ENCODE measurements around the gene NOC4L.

Gene NOC4L

DNA sequence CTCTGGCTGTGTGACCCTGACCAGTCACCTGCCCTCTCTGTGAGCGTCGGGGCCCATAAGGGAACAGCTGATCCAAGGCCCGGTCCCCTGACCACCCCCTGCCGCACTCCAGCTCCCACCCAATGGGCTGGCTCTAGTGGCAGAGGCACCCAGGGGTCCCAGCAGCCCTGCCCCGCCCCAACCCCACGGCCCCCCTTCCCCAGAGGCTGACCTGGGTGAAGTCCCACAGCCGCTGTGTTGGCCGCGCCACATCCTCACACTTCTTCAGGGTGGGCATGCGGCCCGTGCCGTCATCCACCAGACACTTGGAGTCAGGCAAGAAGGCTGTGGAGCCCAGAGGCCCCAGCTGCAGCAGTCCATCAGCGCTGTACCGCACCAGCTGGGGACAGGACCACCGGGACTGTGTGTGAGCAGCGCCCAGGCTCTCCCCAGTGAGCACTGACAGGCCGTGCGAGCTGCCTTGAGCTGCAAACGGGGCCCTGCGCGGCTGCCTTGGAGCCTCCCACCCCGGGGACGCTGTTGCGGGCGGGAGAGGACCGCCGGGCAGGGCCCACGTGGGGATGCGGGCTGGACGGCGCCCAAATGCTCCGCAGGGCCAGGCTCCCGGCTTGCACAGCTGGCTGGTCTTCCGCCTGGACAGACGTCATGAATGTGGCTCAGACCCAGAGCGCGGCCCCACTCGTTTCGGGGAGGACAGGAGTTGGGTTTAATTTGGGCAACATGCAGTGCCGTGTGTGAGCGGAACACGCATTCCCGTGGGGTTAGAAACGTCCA, 53.5 kb downstream of the NOC4L start:
- Histone ChIP-seq H2AFZ (ENCODE audit: low read depth, low read length, severe bottlenecking) (no peak overlapping the region), H3K36me3 (ENCODE audit: low read length) (no peaks in the 10 kb centered on the region), H3F3A (ENCODE audit: insufficient read depth) (no peaks in the 10 kb centered on the region), H3K4me2 (ENCODE audit: low read depth, low read length, poor library complexity, severe bottlenecking) (no peak overlapping the region), H3K79me2 (ENCODE audit: insufficient read depth, low read length) (no peaks in the 10 kb centered on the region), H3K9me3 (ENCODE audit: insufficient read depth, low read length) (peaks cover 12% of the 10 kb centered on the region; the same call in 1 of the 2 replicates), H3K9ac (ENCODE audit: low read length) (no peak overlapping the region), H3K27ac (ENCODE audit: low read depth, low read length) (no peak overlapping the region), H3K4me3 (ENCODE audit: insufficient read depth, low read length, poor library complexity, severe bottlenecking) (no peak overlapping the region), H3K27me3 (ENCODE audit: low read length) (no peaks in the 10 kb centered on the region), H3K9me2 (replicated peaks; ENCODE audit: insufficient read depth, low read length) (no peaks in the 10 kb centered on the region), H4K20me1 (ENCODE audit: low read depth, low read length) (no peaks in the 10 kb centered on the region)
- TF ChIP-seq, protein P1, sequence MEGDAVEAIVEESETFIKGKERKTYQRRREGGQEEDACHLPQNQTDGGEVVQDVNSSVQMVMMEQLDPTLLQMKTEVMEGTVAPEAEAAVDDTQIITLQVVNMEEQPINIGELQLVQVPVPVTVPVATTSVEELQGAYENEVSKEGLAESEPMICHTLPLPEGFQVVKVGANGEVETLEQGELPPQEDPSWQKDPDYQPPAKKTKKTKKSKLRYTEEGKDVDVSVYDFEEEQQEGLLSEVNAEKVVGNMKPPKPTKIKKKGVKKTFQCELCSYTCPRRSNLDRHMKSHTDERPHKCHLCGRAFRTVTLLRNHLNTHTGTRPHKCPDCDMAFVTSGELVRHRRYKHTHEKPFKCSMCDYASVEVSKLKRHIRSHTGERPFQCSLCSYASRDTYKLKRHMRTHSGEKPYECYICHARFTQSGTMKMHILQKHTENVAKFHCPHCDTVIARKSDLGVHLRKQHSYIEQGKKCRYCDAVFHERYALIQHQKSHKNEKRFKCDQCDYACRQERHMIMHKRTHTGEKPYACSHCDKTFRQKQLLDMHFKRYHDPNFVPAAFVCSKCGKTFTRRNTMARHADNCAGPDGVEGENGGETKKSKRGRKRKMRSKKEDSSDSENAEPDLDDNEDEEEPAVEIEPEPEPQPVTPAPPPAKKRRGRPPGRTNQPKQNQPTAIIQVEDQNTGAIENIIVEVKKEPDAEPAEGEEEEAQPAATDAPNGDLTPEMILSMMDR (IDR thresholded peaks at IDR 0.05; ENCODE audit: insufficient read depth, low read length, poor library complexity, severe bottlenecking) = no peak
- TF ChIP-seq EZH2phosphoT487 (conservative IDR thresholded peaks at IDR 0.05; ENCODE audit: low read length) = no peak

DNA sequence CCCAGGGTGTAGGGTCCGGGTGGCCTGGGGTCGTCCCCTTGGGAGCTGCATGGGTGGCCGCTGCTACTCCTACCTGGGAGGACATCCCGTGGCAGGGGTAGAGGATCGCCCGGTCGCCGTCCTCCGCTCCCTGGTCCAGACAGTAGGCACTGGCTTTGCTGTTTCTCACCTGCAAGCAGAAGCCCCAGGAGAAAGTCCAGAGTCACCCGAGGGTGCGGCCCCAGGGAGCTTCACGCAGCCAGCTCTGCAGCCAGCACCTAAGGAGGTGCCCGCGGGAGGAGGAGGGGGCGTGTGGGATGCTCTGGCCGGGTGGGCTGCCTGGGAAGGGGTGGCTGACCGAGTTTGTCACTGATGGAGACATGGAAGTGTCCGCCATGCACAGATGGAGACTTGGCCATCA, 54.8 kb downstream of the NOC4L start:
- no peak overlapping the region for H3K4me3 ChIP-seq (ENCODE audit: insufficient read depth, low read length, poor library complexity, severe bottlenecking)
- peaks cover 3% of the 10 kb centered on the region; the same call in 1 of the 2 replicates for H3K9me3 ChIP-seq (ENCODE audit: insufficient read depth, low read length)
- no peaks in the 10 kb centered on the region for H3K79me2 ChIP-seq (ENCODE audit: insufficient read depth, low read length)
- no peak overlapping the region for H3K9ac ChIP-seq (ENCODE audit: low read length)
- no peaks in the 10 kb centered on the region for H4K20me1 ChIP-seq (ENCODE audit: low read depth, low read length)
- H3K27me3 ChIP-seq (ENCODE audit: low read length) = no peaks in the 10 kb centered on the region
- no peak overlapping the region for H3K4me2 ChIP-seq (ENCODE audit: low read depth, low read length, poor library complexity, severe bottlenecking)
- H3K27ac ChIP-seq (ENCODE audit: low read depth, low read length) = no peak overlapping the region
- H3K36me3 ChIP-seq (ENCODE audit: low read length) = no peaks in the 10 kb centered on the region
- H3K9me2 ChIP-seq (replicated peaks; ENCODE audit: insufficient read depth, low read length) = no peaks in the 10 kb centered on the region
- H2AFZ ChIP-seq (ENCODE audit: low read depth, low read length, severe bottlenecking) = no peak overlapping the region
- TF ChIP-seq, protein P1 (IDR thresholded peaks at IDR 0.05; ENCODE audit: insufficient read depth, low read length, poor library complexity, severe bottlenecking) = no peak
- no peak for TF ChIP-seq EZH2phosphoT487 (conservative IDR thresholded peaks at IDR 0.05; ENCODE audit: low read length)
- no peaks in the 10 kb centered on the region for H3F3A ChIP-seq (ENCODE audit: insufficient read depth)

DNA sequence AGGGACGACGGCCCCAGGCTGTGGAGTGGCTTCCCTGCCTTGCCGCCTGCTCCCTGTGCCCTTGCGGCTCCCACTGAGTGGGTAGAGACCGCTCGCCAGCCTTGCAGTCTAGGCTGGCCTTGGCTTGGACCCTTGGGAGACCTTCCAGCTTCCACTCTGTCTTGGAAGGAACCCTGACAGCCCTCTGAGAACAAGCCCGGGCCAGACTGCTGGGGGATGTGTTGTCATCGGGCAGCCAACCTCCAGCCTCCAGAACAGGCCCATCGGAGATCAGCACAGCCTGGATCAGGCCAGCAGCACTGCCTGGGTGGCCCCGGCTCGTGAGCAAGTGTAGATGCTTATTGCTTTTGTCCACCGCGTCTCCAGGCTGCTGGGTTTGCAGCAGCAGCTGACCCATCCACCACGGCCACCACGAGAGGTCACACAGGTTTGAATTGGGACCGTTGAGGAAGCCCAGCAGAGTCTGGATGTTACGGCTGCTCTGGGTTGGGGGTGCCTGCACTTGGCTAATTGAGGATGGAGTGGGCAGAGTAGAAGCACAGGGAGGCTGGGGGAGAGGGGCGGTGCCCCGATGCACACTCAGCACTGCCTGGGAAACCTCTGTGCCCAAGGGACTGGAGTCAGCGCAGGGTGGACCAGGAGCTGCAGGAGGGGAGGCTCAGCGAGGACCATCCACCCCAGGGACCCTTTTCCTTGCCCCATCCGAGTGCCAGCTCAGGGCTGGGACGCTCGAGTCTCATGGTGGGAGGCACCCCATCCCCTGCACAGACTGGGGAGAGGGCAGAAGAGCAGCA, 55.5 kb downstream of the NOC4L start:
- Histone ChIP-seq H3K27me3 (ENCODE audit: low read length) (no peaks in the 10 kb centered on the region), H3K27ac (ENCODE audit: low read depth, low read length) (no peak overlapping the region), H3K4me3 (ENCODE audit: insufficient read depth, low read length, poor library complexity, severe bottlenecking) (no peak overlapping the region), H3K9ac (ENCODE audit: low read length) (no peak overlapping the region), H2AFZ (ENCODE audit: low read depth, low read length, severe bottlenecking) (no peak overlapping the region), H3K4me2 (ENCODE audit: low read depth, low read length, poor library complexity, severe bottlenecking) (no peak overlapping the region), H4K20me1 (ENCODE audit: low read depth, low read length) (no peaks in the 10 kb centered on the region), H3K9me2 (replicated peaks; ENCODE audit: insufficient read depth, low read length) (no peaks in the 10 kb centered on the region), H3K79me2 (ENCODE audit: insufficient read depth, low read length) (no peaks in the 10 kb centered on the region), H3F3A (ENCODE audit: insufficient read depth) (no peaks in the 10 kb centered on the region), H3K36me3 (ENCODE audit: low read length) (no peaks in the 10 kb centered on the region), H3K9me3 (ENCODE audit: insufficient read depth, low read length) (no peaks in the 10 kb centered on the region)
- TF ChIP-seq, protein P1 (IDR thresholded peaks at IDR 0.05; ENCODE audit: insufficient read depth, low read length, poor library complexity, severe bottlenecking) = no peak
- TF ChIP-seq EZH2phosphoT487 (conservative IDR thresholded peaks at IDR 0.05; ENCODE audit: low read length) = no peak

All from SU-DHL-6 (cell line).